ENCODE measurements around the gene CCDC81. TPM values are rescaled to one million over a fixed set of nuclear protein-coding genes. Genes with fewer than 3 reads are reported as not detected.
"Not testable (repeated sequence)": the region's sequence is repeated elsewhere in the genome, so short reads cannot be mapped to it uniquely, and the experiment has no call there.

CCDC81 gene
- total RNA-seq (2014; rRNA removed; shearing (Covaris generic)), result 1.3 and 2.0 TPM in 2 replicates

DNA sequence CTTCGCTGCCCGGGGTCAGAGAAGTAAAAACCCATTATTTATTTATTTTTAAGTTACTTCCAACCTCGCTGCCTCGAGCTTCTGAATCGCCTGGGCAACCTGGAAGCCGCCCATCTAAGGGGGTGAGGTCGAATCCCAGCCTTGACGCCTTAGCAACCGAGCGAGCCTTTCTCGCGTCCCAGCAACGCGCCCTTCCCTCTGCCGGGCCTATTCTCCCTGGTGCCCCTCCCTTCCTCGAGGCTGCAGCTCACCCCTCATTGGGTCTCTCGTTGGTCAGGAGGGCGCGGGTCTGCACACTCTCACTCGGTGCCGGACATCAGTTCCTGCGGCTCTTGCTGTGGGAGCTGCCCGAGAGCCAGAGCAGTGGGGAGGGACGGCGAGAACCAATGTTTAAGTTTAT, at the start of gene CCDC81:
CCDC81 (plus strand) TSS at position 302 of the 400 bp plus-strand sequence. CDS start 277 bp downstream, outside the sequence.
- DNase-seq, result peak; percentile 91
- Histone ChIP-seq H3K27me3 (ENCODE audit: control insufficient read depth, insufficient read depth, low read length) (no peaks in the 10 kb centered on the region), H3K4me3 (ENCODE audit: insufficient read depth, low read depth, low read length) (no peak within 1 kb of the TSS; the same call in 1 of the 2 replicates), H3K36me3 (replicated peaks; ENCODE audit: control insufficient read depth, insufficient read depth, low read length) (no peaks in the 10 kb centered on the region)

DNA sequence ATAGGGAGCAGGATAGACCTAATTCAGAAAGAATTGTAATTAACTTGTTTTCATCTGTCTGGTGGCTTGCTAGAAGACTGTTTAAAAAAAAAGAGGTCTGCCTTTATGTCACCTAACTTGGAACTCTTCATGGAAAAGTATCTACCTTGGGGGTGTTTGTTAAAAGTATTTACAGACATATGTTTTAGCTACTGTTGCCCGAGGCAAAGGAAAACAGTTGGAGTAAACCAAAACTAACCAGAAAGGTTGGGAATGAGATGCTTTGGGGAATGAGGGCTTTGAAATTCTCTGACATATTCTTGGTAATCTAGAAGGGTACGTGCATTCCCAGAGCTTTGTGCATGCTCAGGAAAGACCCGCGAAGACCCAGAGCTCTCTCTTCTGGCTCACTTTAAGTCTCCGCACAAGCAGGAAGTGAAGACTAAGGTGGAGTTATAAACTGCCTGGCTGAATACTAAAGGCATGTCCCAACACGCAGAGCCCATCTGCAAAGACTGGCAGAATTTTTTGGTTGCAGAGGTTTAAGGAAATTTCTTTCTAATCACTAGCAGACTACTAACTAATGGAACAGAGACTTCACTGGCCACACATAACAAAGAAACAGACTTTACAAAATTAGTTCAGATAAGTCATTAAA, 39.4 kb upstream of the CCDC81 start:
- H3K4me3 ChIP-seq (ENCODE audit: insufficient read depth, low read depth, low read length), result no peak overlapping the region
- H3K36me3 ChIP-seq (replicated peaks; ENCODE audit: control insufficient read depth, insufficient read depth, low read length), result no peaks in the 10 kb centered on the region; the same call in 1 of the 2 replicates
- DNase-seq, result no peak
- H3K27me3 ChIP-seq (ENCODE audit: control insufficient read depth, insufficient read depth, low read length), result no peaks in the 10 kb centered on the region

DNA sequence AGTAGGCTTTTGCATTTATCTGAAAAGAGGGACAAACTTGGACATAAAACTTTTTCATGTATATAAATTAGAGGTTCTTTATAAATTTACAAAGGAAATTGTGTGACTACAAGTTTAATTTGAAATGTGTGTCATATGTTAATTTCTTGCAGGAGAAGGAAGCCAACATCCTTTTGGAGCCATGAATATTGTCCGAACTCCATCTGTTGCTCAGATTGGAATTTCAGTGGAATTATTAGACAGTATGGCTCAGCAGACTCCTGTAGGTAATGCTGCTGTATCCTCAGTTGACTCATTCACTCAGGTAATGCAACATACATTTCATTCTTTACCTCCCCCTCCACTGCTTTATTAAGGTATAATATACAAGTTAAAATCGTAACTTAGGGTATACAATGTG, 37.5 kb upstream of the CCDC81 start:
- Histone ChIP-seq H3K36me3 (replicated peaks; ENCODE audit: control insufficient read depth, insufficient read depth, low read length) (no peaks in the 10 kb centered on the region; the same call in 1 of the 2 replicates), H3K4me3 (ENCODE audit: insufficient read depth, low read depth, low read length) (no peak overlapping the region), H3K27me3 (ENCODE audit: control insufficient read depth, insufficient read depth, low read length) (no peaks in the 10 kb centered on the region)

DNA sequence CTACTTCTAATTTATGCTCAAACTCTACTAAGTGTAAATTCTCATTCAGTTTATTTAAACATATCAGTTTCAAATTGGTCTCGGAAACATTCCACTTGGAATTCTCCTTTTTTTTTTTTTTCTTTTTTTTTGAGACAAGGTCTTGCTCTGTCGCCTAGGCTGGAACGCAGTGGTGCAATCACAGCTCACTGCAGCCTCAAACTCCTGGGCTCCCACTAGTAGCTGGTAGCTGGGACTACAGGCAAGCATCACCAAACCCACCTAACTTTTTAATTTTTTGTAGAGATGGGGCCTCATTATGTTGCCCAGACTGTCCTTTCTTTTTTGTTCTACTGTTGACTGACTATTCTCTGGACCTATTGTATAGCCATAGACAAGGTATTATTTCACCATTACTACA, 33.3 kb upstream of the CCDC81 start:
- Histone ChIP-seq H3K4me3 (ENCODE audit: insufficient read depth, low read depth, low read length) (no peak overlapping the region), H3K27me3 (ENCODE audit: control insufficient read depth, insufficient read depth, low read length) (no peaks in the 10 kb centered on the region), H3K36me3 (replicated peaks; ENCODE audit: control insufficient read depth, insufficient read depth, low read length) (no peaks in the 10 kb centered on the region; the same call in 1 of the 2 replicates)
- DNase-seq, result no peak

More for the DNA sequence above, 37.5 kb upstream of the CCDC81 start:
- DNase-seq, result no peak

DNA sequence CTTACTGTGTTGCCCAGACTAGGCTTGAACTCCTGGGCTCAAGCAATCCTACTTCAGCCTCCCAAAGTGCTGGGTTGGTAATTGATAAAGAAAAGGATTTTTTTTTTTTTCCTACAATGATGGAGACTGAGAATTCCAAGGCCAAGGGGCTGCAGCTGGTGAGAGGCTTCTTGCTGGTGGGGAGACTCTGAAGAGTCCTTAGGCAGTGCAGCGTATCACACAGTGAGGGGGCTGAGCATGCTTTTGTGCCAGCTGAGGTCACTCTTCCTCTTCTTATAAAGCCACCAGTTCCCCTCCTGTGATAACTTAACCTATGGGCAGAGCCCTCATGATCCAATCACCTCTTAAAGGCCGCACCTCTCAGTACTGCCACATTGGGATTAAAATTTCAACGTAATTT, 28.2 kb upstream of the CCDC81 start:
- no peaks in the 10 kb centered on the region for H3K27me3 ChIP-seq (ENCODE audit: control insufficient read depth, insufficient read depth, low read length)
- no peaks in the 10 kb centered on the region for H3K36me3 ChIP-seq (replicated peaks; ENCODE audit: control insufficient read depth, insufficient read depth, low read length)
- peak; percentile 12 for DNase-seq
- no peak overlapping the region for H3K4me3 ChIP-seq (ENCODE audit: insufficient read depth, low read depth, low read length)

DNA sequence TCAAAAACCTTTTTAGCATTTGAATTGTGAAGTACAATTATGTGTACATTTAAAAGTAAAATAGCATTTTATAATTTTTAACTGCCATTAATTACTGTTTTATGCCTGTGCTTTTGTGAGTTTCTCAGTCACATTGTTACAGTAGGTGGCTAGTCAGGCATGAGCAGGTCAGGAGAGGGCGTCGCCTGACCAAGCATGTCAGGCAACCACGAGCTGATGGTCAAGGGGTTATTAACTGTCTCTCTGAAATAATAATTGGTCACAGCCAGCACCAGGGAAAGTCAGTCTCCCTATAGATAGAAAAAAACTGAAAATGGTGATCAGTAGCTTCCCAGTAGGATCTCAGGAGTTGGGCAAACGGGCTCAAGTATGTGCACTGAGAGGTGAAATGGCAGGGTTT, 19.4 kb upstream of the CCDC81 start:
- Histone ChIP-seq H3K4me3 (ENCODE audit: insufficient read depth, low read depth, low read length) (no peak overlapping the region), H3K27me3 (ENCODE audit: control insufficient read depth, insufficient read depth, low read length) (no peaks in the 10 kb centered on the region), H3K36me3 (replicated peaks; ENCODE audit: control insufficient read depth, insufficient read depth, low read length) (no peaks in the 10 kb centered on the region)
- DNase-seq, result no peak

DNA sequence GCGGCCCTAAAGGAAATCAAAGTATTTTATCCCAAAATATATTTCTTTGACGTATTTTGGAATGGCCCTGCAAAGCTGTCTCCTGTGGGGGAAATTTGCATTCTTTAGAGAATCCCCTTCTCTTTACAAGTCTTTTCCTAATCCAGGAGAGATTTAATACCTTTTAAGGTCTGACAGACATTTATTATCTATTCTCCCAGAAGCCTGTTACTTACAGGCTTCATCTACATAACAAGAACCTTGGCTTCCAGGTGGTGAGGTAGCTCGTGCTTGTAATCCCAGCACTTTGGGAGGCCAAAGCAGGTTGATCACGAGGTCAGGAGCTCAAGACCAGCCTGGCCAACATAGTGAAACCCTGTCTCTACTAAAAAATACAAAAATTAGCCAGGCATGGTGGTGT, 17.3 kb upstream of the CCDC81 start:
- H3K36me3 ChIP-seq (replicated peaks; ENCODE audit: control insufficient read depth, insufficient read depth, low read length); DNase-seq; H3K4me3 ChIP-seq (ENCODE audit: insufficient read depth, low read depth, low read length); H3K27me3 ChIP-seq (ENCODE audit: control insufficient read depth, insufficient read depth, low read length): not testable (repeated sequence)

DNA sequence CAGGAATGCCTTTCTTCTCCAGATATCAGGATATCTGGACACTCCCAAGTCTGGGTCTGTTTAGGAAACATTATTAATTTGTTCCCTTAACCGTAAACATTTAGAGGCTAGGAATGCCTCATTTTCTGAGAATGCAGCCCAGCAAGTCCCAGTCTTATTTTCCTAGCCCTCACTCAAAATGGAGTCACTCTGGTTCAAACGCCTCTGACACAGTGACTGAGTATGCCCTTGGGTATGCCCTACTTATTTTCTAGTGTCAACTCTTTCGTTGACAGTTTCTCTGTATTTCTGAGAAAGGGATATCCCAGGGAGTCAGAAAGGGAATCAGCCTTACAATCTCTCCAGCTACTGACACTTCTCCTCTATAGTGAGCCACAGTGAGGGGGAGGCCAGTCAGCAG, 16.0 kb upstream of the CCDC81 start:
- no peak for DNase-seq
- Histone ChIP-seq H3K36me3 (replicated peaks; ENCODE audit: control insufficient read depth, insufficient read depth, low read length) (no peaks in the 10 kb centered on the region), H3K4me3 (ENCODE audit: insufficient read depth, low read depth, low read length) (no peak overlapping the region), H3K27me3 (ENCODE audit: control insufficient read depth, insufficient read depth, low read length) (no peaks in the 10 kb centered on the region)

DNA sequence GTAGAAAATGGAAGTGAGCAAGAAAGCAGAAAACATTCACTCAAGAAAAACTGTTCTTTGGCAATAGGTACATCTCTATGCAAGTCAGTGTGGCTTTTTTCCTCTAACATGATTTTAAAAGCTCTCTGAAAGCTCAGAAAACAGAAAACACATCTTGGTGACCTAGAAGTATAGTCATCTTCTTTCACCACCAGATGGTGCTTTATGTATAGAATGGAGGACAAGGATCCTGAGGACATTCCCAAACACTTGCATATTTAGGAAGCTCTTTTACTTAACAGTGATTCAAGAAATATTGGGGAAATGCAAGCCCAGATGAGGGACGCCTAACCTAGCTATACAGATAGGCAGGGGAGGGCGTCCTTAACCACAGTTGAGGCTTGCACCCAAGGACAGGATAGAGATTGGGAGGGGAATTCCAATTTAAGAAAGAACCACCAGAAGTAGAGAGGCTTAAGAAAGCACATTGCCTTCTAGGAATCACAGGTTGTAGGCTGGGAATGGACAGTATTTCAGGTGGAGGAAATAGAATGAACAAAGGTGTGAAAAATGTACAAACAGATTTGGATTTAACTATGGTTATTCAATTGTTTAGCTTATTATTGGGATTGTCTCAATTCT, 13.8 kb upstream of the CCDC81 start:
- H3K27me3 ChIP-seq (ENCODE audit: control insufficient read depth, insufficient read depth, low read length), result no peaks in the 10 kb centered on the region
- no peaks in the 10 kb centered on the region for H3K36me3 ChIP-seq (replicated peaks; ENCODE audit: control insufficient read depth, insufficient read depth, low read length)
- no peak overlapping the region for H3K4me3 ChIP-seq (ENCODE audit: insufficient read depth, low read depth, low read length)
- peak; percentile 33 for DNase-seq

DNA sequence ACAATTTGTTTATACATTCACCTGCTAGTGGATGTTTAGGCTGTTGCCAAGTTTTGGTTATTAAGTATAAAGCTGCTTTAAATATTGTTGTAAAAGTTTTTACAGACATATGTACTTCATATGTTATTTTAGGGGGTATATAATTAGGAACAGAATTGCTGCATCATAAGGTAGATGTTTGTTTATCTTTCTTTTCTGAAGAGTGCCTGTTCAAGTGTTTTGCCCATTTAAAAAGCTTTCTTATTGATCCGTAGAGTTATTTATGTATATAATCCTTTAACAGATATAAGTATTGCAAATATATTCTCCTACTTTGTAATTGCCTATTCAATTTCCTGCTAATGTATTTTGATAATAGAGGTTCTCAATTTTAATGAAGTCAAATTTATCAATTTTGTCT, 11.3 kb upstream of the CCDC81 start:
- Histone ChIP-seq H3K27me3 (ENCODE audit: control insufficient read depth, insufficient read depth, low read length) (no peaks in the 10 kb centered on the region), H3K4me3 (ENCODE audit: insufficient read depth, low read depth, low read length) (no peak overlapping the region), H3K36me3 (replicated peaks; ENCODE audit: control insufficient read depth, insufficient read depth, low read length) (no peaks in the 10 kb centered on the region)
- no peak for DNase-seq

DNA sequence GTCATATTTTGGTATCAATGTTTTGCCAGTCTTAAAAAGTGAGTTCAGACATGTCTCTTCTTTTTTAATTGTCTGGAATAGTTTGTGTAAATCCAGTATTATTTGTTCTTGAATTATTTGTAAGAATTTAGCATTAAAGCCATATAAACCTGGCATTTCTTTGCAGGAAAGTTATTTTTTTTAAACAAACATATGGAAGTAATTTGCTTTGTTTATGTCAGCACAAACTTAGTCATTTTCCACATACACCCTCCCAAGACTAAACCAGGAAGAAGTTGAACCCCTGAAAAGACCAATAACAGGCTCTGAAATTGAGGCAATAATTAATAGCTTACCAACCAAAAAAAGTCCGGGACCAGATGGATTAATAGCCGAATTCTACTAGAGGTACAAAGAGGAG, 9.1 kb upstream of the CCDC81 start:
- Histone ChIP-seq H3K4me3 (ENCODE audit: insufficient read depth, low read depth, low read length) (no peak overlapping the region), H3K27me3 (ENCODE audit: control insufficient read depth, insufficient read depth, low read length) (no peaks in the 10 kb centered on the region), H3K36me3 (replicated peaks; ENCODE audit: control insufficient read depth, insufficient read depth, low read length) (no peaks in the 10 kb centered on the region)
- DNase-seq, result no peak

DNA sequence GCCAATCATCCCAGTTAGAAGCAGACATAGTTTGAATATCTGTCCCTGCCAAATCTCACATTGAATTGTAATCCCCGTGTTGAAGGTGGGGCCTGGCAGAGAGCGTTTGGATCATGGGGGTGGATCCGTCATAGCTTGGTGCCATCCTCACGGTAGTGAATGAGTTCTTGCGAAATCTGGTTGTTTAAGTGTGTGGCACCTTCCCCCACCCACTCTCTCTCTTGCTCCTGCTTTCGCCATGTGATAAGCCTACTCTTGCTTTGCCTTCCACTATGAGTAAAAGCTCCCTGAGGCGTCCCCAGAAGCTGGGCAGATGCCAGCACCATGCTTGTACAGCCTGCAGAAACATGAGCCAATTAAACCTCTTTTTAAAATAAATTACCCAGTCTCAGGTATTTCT, 5.0 kb upstream of the CCDC81 start:
- DNase-seq, result no peak
- Histone ChIP-seq H3K27me3 (ENCODE audit: control insufficient read depth, insufficient read depth, low read length) (no peaks in the 10 kb centered on the region), H3K4me3 (ENCODE audit: insufficient read depth, low read depth, low read length) (no peak overlapping the region), H3K36me3 (replicated peaks; ENCODE audit: control insufficient read depth, insufficient read depth, low read length) (no peaks in the 10 kb centered on the region)

DNA sequence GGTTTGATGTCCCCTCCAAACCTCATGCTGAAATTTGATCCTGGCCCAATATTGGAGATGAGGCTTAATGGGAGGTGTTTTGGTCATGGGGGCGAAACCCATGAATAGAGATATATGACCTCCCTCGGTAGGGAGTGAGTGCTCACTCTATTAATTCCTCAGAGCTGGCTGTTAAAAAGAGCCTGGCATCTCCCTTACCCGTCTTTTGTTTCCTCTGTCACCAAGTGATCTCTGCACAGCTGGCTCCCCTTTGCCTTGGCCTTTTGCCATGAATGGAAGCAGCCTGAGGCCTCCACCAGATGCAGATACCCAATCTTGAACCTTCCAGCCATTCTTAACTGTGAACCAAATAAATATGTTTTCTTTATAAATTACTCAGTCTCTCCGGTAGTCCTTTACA, 4.5 kb upstream of the CCDC81 start:
- DNase-seq, result no peak
- no peaks in the 10 kb centered on the region for H3K36me3 ChIP-seq (replicated peaks; ENCODE audit: control insufficient read depth, insufficient read depth, low read length)
- no peak overlapping the region for H3K4me3 ChIP-seq (ENCODE audit: insufficient read depth, low read depth, low read length)
- no peaks in the 10 kb centered on the region for H3K27me3 ChIP-seq (ENCODE audit: control insufficient read depth, insufficient read depth, low read length)

DNA sequence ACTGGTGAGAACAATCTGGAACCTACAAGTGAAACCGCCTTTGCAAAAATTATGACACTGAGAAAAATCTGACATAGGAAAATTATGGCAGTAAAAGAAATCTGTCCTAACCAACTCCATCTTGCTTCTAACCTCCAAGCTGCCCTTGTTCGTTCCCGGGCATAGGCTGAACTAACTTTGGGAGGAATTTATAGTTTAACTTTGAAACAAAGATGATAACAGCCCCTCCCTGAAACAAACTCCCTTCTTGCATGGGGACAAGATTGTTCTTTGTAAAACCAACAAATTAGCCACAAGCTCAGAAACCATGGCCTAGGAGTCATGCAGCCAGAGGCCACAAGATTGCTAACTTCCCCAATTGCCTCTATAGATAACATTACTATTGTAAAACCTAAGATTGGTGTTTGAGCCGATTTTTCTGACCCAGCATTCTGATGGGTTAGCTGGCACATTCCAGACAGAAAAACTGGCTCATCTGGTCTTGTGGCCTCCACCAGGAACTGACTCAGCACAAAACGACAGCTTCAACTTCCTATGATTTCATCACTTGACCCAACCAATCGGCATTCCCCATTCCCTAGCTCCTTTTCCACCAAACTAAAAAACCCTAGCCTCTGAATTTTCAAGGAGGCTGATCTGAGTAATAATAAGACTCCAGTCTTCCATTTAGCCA, 3.6 kb upstream of the CCDC81 start:
- no peak for DNase-seq
- Histone ChIP-seq H3K4me3 (ENCODE audit: insufficient read depth, low read depth, low read length) (no peak overlapping the region), H3K36me3 (replicated peaks; ENCODE audit: control insufficient read depth, insufficient read depth, low read length) (no peaks in the 10 kb centered on the region), H3K27me3 (ENCODE audit: control insufficient read depth, insufficient read depth, low read length) (no peaks in the 10 kb centered on the region)

DNA sequence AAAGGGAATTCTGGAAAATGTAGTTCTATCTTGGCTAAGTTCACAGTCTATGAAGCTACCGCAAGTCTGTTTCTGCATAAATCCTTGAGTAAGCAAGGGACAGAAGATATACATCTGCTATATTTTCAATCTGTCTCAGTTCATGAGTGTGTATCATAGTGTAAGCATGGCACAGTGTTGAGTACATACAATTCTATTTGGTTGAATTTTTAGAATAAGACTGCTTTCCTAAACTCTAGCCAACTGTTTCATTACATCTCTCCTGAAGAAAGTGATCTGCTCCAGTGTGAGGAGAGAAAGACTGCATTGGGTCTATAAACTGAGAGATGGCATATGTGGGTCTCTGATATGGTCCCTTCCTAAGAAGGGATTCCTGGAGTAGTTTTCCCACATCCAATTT, 2.6 kb upstream of the CCDC81 start:
- Histone ChIP-seq H3K36me3 (replicated peaks; ENCODE audit: control insufficient read depth, insufficient read depth, low read length) (no peaks in the 10 kb centered on the region), H3K27me3 (ENCODE audit: control insufficient read depth, insufficient read depth, low read length) (no peaks in the 10 kb centered on the region), H3K4me3 (ENCODE audit: insufficient read depth, low read depth, low read length) (no peak overlapping the region)
- DNase-seq, result no peak

All from H7 (cell line).